GM21825 (cell line): Measurements from ENCODE around the gene C16orf95.
"Not testable (repeated sequence)": the region's sequence is repeated elsewhere in the genome, so short reads cannot be mapped to it uniquely, and the experiment has no call there.

ENCODE experiments used
- ATAC-seq: cut with Tn5 transposase; IDR thresholded peaks from one replicate; pipeline ENCODE4 v1.9.1; 2021; ENCODE audit warnings: mild to moderate bottlenecking, moderate library complexity; ENCODE audit not compliant: unreplicated experiment

The C16orf95 gene

GRCh38 chr16:87316923-87317749, at the start of gene C16orf95:
TSS of gene C16orf95 (minus strand) at chr16:87317392. CDS start at chr16:87317242, 150 bp downstream.
- peak; percentile 84 for ATAC-seq

- no peak for ATAC-seq
Observed at GRCh38 chr16:87366930-87367329, 49.7 kb upstream of the C16orf95 start.

GRCh38 chr16:87366288-87366687, 49.1 kb upstream of the C16orf95 start:
- no peak for ATAC-seq

GRCh38 chr16:87365021-87365713, 48.0 kb upstream of the C16orf95 start:
- no peak for ATAC-seq

- ATAC-seq = no peak
Observed at GRCh38 chr16:87363771-87364455, 46.7 kb upstream of the C16orf95 start.

- not testable (repeated sequence) for ATAC-seq
Observed at GRCh38 chr16:87362828-87363559, 45.8 kb upstream of the C16orf95 start.

- ATAC-seq = no peak
Observed at GRCh38 chr16:87361916-87362619, 44.9 kb upstream of the C16orf95 start.

GRCh38 chr16:87360862-87361610, 43.8 kb upstream of the C16orf95 start:
- ATAC-seq = no peak

GRCh38 chr16:87359121-87359520, 41.9 kb upstream of the C16orf95 start:
- no peak for ATAC-seq

GRCh38 chr16:87358696-87359095, 41.5 kb upstream of the C16orf95 start:
- ATAC-seq = no peak

GRCh38 chr16:87358250-87358649, 41.1 kb upstream of the C16orf95 start:
- no peak for ATAC-seq

GRCh38 chr16:87356491-87356853, 39.3 kb upstream of the C16orf95 start:
- ATAC-seq = no peak

GRCh38 chr16:87353613-87354012, 36.4 kb upstream of the C16orf95 start:
- ATAC-seq = no peak

GRCh38 chr16:87352818-87353217, 35.6 kb upstream of the C16orf95 start:
- ATAC-seq = no peak

- no peak for ATAC-seq
Observed at GRCh38 chr16:87351320-87351698, 34.1 kb upstream of the C16orf95 start.

GRCh38 chr16:87350681-87351319, 33.6 kb upstream of the C16orf95 start:
- no peak for ATAC-seq

- no peak for ATAC-seq
Observed at GRCh38 chr16:87350031-87350430, 32.8 kb upstream of the C16orf95 start.

- no peak for ATAC-seq
Observed at GRCh38 chr16:87348616-87349157, 31.5 kb upstream of the C16orf95 start.
